SK-N-DZ (cell line): ENCODE results near the gene CTNNBL1. TPM values are rescaled to one million over a fixed set of nuclear protein-coding genes. Genes with fewer than 3 reads are reported as not detected.
A peak's percentile ranks its signal among the peaks of the same experiment; 100 is the strongest.
"Not testable (repeated sequence)": the region's sequence is repeated elsewhere in the genome, so short reads cannot be mapped to it uniquely, and the experiment has no call there.

Experiments
- DNase-seq: peaks from one replicate; pipeline ENCODE4 v3.0.0-alpha.2; 2015; ENCODE audit warnings: low spot score
- polyA plus RNA-seq, 2 experiments: library from polyadenylated mRNA; depleted of rRNA; stranded (reverse); fragments of >200 nt; gene quantifications; 2 replicates each; pipeline ENCODE4 v1.2.3, GENCODE V29; 2014

The CTNNBL1 gene, protein sequence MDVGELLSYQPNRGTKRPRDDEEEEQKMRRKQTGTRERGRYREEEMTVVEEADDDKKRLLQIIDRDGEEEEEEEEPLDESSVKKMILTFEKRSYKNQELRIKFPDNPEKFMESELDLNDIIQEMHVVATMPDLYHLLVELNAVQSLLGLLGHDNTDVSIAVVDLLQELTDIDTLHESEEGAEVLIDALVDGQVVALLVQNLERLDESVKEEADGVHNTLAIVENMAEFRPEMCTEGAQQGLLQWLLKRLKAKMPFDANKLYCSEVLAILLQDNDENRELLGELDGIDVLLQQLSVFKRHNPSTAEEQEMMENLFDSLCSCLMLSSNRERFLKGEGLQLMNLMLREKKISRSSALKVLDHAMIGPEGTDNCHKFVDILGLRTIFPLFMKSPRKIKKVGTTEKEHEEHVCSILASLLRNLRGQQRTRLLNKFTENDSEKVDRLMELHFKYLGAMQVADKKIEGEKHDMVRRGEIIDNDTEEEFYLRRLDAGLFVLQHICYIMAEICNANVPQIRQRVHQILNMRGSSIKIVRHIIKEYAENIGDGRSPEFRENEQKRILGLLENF
- 65.9 and 74.2 TPM in 2 replicates for polyA plus RNA-seq (2014; cell fraction: cytosol; rRNA removed)
- polyA plus RNA-seq (2014; cell fraction: nucleus; rRNA removed): 33.6 and 55.4 TPM in 2 replicates

DNA sequence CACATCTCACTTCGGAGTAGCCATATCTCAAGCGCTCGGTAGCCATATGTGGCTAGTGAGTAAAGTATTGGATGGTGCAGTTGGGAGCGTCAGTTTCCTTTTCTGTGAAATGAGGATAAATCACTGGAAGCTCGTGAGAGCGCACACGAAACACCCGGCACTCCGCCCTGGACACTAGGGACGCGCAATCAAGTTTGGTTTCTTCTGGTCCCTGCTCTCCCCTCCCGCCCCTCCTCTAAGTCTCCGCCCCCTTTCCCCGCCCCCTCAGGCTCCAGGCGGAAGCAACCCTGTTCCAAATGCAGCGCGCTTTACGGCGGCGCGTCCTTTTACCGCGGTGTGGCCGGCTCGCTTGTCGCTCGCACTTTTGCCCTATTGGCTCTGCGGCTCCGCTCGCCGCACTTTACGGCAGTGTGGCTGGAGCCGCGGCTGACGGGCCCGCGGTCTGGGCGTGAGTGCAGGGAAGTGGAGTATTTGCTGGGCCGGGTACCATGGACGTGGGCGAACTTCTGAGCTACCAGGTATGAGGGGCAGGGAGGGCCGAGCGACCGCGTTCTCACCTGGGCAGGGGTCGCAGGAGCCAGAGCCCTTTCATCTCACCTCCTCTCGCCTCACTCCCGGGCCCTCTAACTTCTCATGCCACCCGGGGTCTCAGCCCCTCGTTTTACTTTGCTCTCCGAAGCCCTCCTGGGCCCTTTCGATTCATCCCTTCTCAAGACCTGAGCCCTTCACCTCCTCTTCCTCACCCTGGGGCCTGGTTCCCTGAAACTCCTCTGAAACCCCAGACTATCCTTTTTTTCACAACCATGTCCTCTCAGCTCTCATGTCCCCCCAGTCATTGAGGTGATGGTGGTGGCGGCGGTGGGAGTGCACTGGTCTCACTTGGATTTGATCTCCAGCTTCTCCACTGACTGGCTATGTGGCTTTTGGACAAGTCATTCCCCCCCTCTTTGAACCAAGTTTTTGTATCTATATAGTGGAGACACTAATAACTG lies at the start of gene CTNNBL1:
TSS of gene CTNNBL1 (plus strand) at position 396 of the 992 bp plus-strand sequence. CDS start at position 489, 93 bp downstream.
- peak; percentile 98 for DNase-seq

DNA sequence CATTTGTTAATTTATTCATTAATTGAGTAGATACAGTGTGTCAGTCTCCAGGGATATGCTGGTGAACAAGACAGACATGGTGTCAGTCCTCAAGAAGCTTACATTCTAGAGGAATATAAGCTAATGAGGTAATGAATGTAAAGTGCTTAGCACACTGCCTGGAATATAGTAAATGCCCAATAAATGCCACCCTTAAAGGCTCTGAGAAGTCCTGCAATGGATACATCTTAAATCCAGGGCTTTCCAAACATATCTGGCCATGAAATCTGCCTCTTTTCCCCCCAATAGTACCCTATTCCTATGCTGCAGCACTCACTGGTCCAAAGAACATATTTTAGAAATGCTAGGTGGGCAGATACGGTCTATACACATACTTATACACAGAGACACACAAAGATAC lies 49.2 kb upstream of the CTNNBL1 start:
- DNase-seq: no peak

DNA sequence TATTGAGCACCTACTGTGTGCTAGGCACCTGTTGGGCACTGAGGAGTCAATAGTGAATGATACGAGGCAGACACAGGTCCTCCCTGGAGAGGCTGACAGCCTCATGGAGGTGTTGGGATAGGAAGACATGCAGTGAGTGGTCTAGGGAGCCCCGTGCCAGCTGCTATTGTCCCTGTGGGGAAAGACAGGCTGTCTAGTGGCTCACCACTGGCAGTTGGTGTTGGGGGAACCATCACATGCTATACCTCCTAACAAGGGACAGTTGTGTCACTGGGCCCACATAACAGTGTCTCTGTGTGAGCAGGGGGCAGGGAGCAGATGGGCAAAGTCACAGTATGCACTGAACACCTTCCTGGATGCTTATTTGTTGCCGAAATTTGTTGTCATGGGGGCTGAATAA lies 45.9 kb upstream of the CTNNBL1 start:
- no peak for DNase-seq

DNA sequence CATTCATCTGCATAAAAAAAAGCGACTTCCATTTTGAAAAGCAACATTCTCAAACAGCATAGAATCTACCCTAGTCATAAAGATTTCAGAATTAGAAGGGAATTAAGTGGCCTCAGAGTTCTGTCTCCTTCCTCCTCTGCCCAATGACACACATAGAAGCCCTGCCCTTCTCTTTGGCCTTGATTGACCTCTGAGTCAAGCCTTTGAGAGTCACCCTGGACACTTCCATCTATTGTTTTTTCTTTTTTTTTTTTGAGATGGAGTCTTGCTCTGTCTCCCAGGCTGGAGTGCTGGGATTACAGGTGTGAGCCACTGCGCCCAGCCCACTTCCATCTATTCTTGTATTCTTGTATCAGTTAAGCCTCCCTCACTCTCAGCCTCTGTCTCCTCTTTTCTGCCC lies 44.8 kb upstream of the CTNNBL1 start:
- DNase-seq: no peak

DNA sequence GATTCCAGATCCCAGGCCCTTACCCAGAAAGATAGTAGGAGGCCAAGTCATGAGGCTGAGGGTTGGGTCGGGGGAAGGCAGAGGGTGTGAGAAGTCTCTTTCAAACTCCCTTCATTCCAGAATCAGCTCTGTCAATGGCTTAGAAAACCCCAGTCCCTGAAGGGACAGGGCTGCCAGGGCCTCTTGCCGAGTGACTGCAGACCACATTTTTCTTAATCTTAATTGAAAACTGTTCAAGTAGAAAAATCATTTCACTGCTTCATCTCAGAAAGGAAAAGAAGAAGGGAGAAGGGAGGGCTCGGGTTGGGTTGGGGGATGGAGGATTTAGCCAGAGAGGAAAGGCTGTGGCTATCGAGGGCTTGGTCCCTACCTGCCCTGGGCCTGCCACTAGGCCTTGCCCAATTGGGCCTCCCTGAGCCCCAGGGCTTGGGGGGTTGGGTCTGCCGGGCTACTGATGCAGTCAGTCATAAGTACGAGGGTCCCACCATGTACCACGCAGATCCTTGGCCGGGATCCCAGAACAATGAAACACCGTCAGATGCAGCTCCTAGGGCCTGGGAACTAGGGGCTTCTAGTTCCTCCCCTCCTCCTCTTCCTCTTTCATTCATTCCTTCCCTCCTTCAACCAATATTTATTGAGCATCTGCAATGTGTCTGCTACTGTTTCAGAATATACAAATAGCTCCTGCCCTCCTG lies 44.0 kb upstream of the CTNNBL1 start:
- DNase-seq: no peak

DNA sequence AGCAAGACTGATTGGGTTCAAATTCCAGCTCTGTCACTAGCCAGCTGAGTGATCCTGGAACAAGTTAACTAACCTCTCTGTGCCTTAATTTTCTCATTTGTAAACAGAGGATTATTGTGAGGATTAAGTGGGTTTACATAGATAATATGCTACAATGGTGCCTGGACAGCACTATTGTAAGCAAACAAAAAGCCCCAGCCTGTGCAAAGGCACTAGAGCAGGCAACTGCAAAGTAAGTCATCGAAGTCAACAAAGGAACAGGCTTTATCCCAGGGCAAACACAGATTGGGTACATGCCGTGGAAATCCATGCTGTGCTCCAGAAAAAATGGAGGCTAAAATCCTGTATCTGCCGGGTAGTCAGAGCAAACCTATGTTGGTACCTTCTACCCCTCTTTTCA lies 43.2 kb upstream of the CTNNBL1 start:
- DNase-seq: no peak

DNA sequence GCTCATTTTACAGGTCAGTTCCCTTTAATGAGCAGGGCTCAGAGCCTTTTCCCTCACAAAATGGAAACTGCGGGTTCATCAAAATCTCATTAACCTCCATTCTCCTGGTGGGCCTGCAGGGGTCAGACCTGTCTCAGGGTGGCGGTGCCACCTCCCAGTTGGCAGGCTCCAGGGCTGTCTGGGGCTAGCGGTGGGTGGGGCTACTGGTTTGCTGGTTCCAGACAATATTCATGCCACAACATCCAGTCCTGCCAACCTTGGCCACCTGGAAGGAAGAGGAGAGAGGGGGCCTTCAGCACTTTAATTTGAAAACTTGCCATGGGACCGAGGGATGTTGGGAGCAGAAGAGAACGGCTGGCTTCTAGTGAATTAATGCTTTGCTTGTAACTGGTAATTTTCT lies 41.9 kb upstream of the CTNNBL1 start:
- peak; percentile 64 for DNase-seq

DNA sequence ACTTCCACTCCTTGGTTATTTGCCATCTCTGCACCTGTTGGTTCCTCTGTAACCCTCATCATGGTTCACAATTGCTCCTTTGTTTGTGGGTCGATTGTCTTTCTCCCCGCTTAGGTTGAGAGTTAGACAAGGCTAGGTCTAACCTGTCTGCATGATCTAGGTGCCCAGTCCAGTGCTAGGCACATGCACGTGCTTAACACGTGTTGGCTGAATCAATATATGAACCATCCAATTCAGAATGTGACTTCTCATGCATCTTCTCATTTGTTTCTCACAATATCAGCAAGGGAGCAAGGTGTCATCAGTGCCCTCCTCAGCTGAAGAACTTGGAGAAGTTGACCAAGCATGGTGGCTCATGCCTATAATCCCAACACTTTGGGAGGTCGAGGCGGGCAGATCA lies 36.9 kb upstream of the CTNNBL1 start:
- DNase-seq: no peak

DNA sequence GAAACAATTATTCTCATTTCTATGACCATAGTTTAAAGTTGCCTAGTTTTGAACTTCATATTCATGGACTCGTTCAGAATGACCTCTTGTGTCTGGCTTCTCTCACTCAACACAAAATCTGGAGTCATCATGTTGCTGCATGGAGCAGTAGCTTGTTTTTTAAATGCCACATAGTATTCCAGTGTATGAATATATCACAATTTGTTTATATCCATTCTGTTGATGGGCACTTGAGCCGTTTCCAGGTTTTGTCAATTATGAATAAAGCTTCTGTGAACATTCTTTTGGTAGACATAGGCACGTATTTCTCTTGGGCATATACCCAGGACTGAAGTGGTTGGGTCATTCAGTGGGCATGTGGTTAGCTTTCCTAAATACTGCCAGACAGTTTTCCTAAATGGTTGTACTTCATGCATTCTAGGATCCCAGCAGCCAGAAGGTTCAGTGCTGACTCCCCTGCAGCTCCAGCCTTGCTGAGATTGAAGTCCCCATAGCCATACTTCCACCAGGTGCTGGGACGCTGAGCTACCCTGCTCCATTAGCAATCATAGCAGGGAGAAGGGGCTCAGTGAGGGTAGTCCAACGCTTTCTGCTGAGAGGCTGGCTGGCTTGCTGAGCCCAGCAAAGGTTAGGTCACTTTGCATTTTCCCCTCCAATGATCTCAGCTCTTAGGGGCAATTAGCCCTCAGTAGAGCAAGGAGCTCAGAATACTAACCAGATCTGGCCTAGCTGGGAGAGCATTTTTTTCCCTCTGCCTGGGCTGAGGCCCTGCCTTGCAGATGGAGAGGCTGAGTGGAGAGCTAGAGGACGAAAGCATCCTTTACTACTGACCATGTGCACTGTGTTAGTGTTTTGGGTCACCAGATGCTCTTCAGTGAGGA lies 35.7 kb upstream of the CTNNBL1 start:
- peak; percentile 50 for DNase-seq

DNA sequence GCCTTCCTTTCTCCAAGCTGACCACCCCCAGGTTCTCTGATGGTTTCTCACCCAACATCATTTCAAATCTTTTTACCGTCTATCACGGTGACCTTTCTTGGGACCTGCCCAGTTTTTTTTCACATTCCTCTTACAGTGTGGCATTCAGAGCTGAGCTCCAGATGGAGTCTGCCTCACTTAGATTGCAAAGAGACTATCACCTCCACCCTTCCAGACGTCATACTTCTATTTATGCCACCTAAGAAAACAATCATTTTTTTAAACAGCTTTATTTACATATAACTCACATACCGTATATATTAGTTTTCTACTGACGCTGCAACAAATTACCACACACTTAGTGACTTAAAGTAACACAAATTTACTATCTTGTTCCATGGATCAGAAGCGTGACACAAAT lies 32.3 kb upstream of the CTNNBL1 start:
- DNase-seq: no peak

DNA sequence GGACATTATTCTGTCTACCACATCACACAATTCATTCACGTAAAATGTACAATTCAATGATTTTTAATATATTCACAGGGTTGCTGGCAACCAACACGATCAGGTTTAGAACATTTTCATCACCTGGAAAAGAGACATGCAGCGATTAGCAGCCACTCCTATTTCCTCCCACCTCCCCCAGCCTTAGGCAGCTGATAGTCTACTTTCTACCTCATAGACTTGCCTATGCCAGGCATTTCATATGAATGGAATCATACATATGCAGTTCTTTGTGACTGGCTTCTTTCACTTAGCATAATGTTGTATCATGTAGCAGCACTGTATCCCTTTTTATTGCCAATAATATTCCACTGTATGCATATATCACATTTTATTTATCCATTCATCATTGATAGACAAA lies 31.5 kb upstream of the CTNNBL1 start:
- DNase-seq: no peak

DNA sequence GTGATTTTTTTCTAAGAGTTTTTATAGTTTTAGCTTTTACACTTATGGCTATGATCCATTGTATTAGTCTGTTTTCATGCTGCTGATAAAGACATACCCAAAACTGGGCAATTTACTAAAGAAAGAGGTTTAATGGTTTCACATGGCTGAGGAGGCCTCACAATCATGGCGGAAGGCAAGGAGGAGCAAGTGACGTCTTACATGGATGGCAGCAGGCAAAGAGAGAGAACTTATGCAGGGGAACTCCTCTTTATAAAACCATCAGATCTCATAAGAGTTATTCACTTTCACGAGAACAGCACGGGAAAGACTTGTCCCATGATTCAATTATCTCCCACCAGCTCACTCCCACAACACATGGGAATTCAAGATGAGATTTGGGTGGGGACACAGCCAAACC lies 29.2 kb upstream of the CTNNBL1 start:
- DNase-seq: not testable (repeated sequence)

DNA sequence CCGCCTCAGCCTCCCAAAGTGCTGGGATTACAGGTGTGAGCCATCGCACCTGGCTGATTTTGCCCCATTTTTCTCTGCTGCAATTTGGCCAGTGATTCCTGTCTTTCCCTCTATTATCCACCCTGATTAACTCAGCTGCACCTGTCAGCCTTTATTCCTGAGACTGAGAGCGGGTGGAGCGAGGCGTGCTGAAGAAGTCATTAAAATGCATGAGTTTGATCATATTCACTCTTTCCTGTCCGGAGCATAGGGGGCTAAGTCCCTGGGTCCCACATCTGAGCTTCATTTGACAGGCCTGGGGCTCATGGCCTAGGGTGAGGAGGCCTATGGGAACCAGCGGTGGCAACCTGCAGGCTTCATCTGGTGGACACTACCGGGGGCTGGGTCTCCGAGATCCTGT lies 25.7 kb upstream of the CTNNBL1 start:
- no peak for DNase-seq

DNA sequence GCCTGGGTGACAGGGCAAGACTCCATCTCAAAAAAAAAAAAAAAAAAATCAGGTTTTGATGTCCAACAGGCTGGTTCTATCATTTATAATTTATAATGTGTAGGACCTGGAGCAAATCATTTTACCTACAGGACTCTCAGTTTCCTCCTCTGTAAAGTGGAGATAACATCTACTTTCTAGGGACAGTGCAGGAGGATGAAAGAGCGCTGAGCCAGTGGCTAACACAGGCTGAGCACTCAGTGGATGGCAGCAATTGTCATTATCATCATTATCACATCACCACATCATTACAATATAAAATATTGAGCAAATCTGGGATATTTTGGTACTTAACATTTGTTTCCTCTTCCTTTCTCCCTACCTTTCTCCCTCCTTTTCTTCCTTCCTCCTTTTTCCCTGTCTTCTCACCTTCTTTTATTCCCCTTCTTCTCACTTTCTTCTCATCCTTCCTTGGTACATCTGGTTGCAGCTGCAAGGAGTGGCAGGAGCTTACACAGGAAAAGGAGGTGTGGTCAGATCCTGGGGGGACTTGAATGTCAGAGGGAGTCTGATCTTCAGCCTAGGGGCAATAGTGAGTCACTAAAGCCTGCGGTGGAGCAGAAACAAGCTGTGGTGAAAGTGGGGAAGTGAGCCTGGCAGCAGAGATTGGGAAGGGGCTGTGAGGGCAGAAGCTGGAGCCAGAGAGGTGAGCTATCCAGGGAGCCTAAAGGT lies 24.6 kb upstream of the CTNNBL1 start:
- DNase-seq: peak; percentile 76

DNA sequence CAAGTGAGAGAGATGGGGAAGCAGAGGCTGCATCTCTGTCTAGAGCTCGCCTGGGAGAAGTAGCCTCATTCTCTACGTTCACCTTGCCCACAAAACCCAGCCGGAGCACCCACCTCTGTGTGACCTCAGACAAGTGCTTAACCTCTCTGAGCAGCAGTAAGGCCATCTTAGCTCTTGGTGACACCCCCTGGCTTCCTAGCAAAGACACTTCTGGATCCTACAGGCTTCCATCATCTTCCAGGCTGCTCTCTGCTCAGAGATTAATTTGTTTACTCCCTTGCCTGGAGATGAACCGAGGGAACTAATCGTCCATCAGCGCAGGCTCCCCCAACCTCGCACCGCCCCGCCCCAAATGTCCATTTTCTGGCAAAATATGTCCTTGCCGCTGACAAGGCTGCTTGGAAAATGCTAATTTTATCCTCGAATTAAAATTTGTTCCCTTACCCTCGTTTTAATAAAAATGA lies 24.0 kb upstream of the CTNNBL1 start:
- peak; percentile 54 for DNase-seq

DNA sequence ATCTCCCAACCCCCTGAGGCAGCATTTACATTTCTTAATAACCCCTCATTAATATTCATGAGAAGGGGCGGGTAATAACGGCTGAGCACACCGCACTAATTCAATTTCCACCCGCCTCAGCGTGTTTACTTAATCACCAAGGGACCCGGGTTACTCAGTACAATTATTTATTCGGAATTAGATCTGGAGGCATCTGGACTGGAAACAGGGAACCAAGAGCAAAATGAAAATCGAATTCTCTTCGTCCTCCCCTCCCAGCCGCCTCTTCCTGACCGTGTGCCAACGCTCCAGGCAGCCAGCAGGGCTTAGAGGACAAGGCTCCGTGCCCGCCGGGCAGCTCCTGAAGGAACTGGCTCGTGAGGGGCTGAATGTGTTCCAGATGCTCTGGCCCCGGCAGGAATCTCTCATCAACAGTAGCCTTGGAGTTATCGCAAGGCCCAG lies 23.5 kb upstream of the CTNNBL1 start:
- DNase-seq: peak; percentile 74

DNA sequence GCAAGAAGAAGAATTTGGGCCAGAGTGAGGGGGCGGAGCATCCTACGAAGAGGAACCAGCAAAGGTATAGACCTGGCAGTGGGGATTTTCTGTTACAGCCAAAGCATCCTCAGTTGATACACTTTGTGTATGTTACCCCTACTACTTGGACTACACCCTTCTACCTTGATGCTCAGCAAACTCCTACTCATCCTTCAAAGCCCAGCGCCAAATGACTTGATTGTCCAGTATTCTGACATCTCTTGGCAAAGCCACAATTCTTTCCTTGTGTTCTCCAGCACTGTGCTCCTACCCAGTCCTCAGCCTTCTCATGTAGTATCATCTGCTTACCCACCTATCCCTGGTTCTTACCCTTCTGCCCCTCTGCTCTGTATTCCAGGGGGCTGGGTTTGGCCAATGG lies 21.7 kb upstream of the CTNNBL1 start:
- no peak for DNase-seq

DNA sequence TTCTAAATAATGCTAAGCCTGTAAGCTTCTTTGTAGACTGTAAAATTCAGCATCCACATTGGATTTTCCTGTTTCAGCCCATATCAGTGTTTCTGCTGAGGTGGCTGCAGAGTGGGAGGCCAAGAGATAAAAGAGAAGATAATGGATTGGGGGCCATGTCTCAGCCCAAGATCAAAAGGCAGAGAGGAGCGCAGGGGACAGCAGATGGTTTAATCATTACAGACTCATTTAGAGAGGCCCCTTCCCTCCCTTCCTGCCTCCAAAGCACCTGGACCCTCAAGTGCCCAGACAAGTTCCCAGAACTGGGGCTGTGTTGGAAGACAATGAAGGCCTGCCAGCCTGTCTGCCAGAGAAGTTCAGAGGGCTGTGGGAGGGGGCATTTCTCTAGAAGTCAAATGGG lies 20.4 kb upstream of the CTNNBL1 start:
- peak; percentile 90 for DNase-seq

DNA sequence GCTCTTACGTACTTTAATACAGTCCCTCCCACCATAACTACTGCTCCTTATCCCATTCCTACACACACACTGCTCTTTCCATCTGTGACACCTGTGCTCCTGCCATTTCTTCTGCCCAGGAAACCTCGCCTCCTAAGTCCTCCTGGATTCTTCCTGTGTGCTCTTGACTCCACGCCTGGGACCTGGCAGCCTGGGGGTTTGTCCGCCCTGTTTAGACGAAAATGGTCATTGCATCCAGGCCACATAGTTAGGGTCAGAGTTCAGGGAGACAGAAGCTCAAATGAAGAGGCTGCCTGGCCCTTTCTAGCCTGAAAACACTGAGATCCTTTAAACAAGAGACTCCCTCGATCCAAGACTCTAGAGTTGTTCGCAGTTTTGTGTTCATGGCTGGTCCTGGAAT lies 17.4 kb upstream of the CTNNBL1 start:
- DNase-seq: no peak
